GM12878 (cell line): ENCODE measurements around the gene SEC24D. TPM values are rescaled to one million over a fixed set of nuclear protein-coding genes. Genes with fewer than 3 reads are reported as not detected.

Experiments used
- ATAC-seq: fragments of 200-7000 bp; cut with Tn5 transposase; 3 replicates; pipeline ENCODE4 v1.9.1; 2020; ENCODE audit warnings: mild to moderate bottlenecking, moderate library complexity
- BruUV-seq: library from RNA; stranded (reverse); fragments of 400-500 nt; replicated peaks from 2 replicates; lab custom pipeline; 2021; lab: Mats Ljungman, UMichigan
- CTCF ChIA-PET: fragments of 300-600 bp; sonication (Branson Sonifier 250); formaldehyde crosslinking; extraction: SDS; loops from one replicate; lab custom pipeline; 2021; ENCODE audit warnings: inconsistent platforms; lab: Yijun Ruan, JAX
- POLR2A ChIA-PET: fragments of 350-600 bp; formaldehyde crosslinking; extraction: SDS; loops from one replicate; lab custom pipeline; 2021; ENCODE audit warnings: inconsistent platforms; lab: Charles Lee
- RAD21 ChIA-PET: fragments of 300-600 bp; sonication (Branson Sonifier 250); formaldehyde crosslinking; loops from one replicate; lab custom pipeline; 2023; ENCODE audit warnings: antibody characterized with exemption; ENCODE audit not compliant: unreplicated experiment; lab: Charles Lee
- SMC1A ChIA-PET: fragments of 300-600 bp; sonication (Branson Sonifier 250); formaldehyde crosslinking; loops from one replicate; lab custom pipeline; 2023; ENCODE audit not compliant: unreplicated experiment, uncharacterized antibody; lab: Charles Lee
- DNase-seq: peaks from one replicate; pipeline ENCODE4 v3.0.0-alpha.2; 2011; ENCODE audit warnings: low read depth, low spot score
- FAIRE-seq: peaks from 3 replicates; lab custom pipeline; 2011; peaks lifted over from hg19 to GRCh38; lab: Jason Lieb, UNC
- H2AFZ ChIP-seq: 2 replicates; pipeline ENCODE4 v1.6.0; 2011; ENCODE audit warnings: low read depth, low read length, control low read depth; ENCODE audit not compliant: control insufficient read depth
- H3K27ac ChIP-seq: 2 replicates; pipeline ENCODE4 v1.5.1; 2011; ENCODE audit warnings: control low read depth; ENCODE audit not compliant: control insufficient read depth, insufficient read depth
- H3K27me3 ChIP-seq, 2 experiments: replicated peaks in 1 of 2; 2 replicates each; pipeline versions ENCODE4 v1.6.0 to v1.6.1; 2011; ENCODE audit warnings: low read length in 1 of 2; ENCODE audit not compliant: control insufficient read depth in 2 of 2, insufficient read depth in 2 of 2
- H3K36me3 ChIP-seq, 2 experiments: 2 replicates each; pipeline ENCODE4 v1.5.1; 2011; ENCODE audit warnings: low read length in 1 of 2; ENCODE audit not compliant: control insufficient read depth in 2 of 2, insufficient read depth in 2 of 2
- H3K4me1 ChIP-seq: 2 replicates; pipeline ENCODE4 v1.6.1; 2011; ENCODE audit warnings: mild to moderate bottlenecking, low read length, moderate library complexity, mixed read lengths; ENCODE audit not compliant: control insufficient read depth, insufficient read depth
- H3K4me2 ChIP-seq: 2 replicates; pipeline ENCODE4 v1.6.0; 2011; ENCODE audit warnings: control low read depth; ENCODE audit not compliant: control insufficient read depth, insufficient read depth
- H3K4me3 ChIP-seq: fragments of 200-600 bp; sonication (generic); 2 replicates; pipeline ENCODE4 v1.5.1; 2016
- H3K79me2 ChIP-seq: 2 replicates; pipeline ENCODE4 v1.6.0; 2011; ENCODE audit warnings: low read length; ENCODE audit not compliant: control insufficient read depth, insufficient read depth
- H3K9ac ChIP-seq: 2 replicates; pipeline ENCODE4 v1.8.0; 2011; ENCODE audit warnings: low read length, control low read depth, mixed read lengths; ENCODE audit not compliant: control insufficient read depth, insufficient read depth
- H3K9me3 ChIP-seq: replicated peaks from 3 replicates; pipeline ENCODE4 v1.5.1; 2011; ENCODE audit warnings: mild to moderate bottlenecking, low read length; ENCODE audit not compliant: control insufficient read depth, insufficient read depth
- H4K20me1 ChIP-seq: 2 replicates; pipeline ENCODE4 v1.6.0; 2011; ENCODE audit not compliant: control insufficient read depth, insufficient read depth
- CHD2 ChIP-seq: IDR thresholded peaks from 2 replicates; pipeline ENCODE4 v1.6.1; 2011; ENCODE audit warnings: low read depth, low read length, improper control_type of control experiment, borderline replicate concordance
- CHD4 ChIP-seq: fragments of 200-600 bp; sonication (generic); IDR thresholded peaks from 2 replicates; pipeline ENCODE4 v1.6.1; 2016; ENCODE audit warnings: mild to moderate bottlenecking
- IKZF2 ChIP-seq, 2 experiments: fragments of 450-650 bp; IDR thresholded peaks; 2 replicates each; pipeline ENCODE4 v1.6.1; 2017; ENCODE audit warnings: mild to moderate bottlenecking in 2 of 2, moderate library complexity in 2 of 2
- IRF3 ChIP-seq: fragments of 450-650 bp; IDR thresholded peaks from 2 replicates; pipeline ENCODE4 v1.6.1; 2014; ENCODE audit warnings: mild to moderate bottlenecking
- MTA3 ChIP-seq: IDR thresholded peaks from 2 replicates; pipeline ENCODE4 v1.6.1; 2012; ENCODE audit warnings: low read length, inconsistent platforms, borderline replicate concordance
- RAD21 ChIP-seq: IDR thresholded peaks from 2 replicates; pipeline ENCODE4 v1.6.1; 2011; ENCODE audit warnings: mild to moderate bottlenecking, low read depth, low read length, moderate library complexity; ENCODE audit not compliant: insufficient read depth
- RFX5 ChIP-seq: IDR thresholded peaks from 2 replicates; pipeline ENCODE4 v1.6.1; 2011; ENCODE audit warnings: low read depth, low read length, improper control_type of control experiment
- RUNX3 ChIP-seq: IDR thresholded peaks from 2 replicates; pipeline ENCODE4 v1.6.1; 2012; ENCODE audit warnings: low read length, inconsistent platforms
- STAT3 ChIP-seq: IDR thresholded peaks from 2 replicates; pipeline ENCODE4 v1.6.1; 2011; ENCODE audit warnings: low read depth, low read length, improper control_type of control experiment
- SUPT20H ChIP-seq: IDR thresholded peaks from 2 replicates; pipeline ENCODE4 v1.6.1; 2011; ENCODE audit warnings: low read depth, mild to moderate bottlenecking, low read length, moderate library complexity, borderline replicate concordance; ENCODE audit not compliant: control insufficient read depth
- WGBS: methylation state at CpG from one replicate; pipeline ENCODE4 v1.1.6; 2016; ENCODE audit warnings: low lambda C conversion rate; ENCODE audit not compliant: insufficient replicate concordance, insufficient coverage; ENCODE audit errors: missing lambda C conversion rate; 5-methylcytosine and 5-hydroxymethylcytosine counted together
- in situ Hi-C: fragments of 300-500 bp; cut with MboI; formaldehyde crosslinking; loops from 9 replicates; pipeline ENCODE4 v1.14.3; 2018; ENCODE audit warnings: mixed read lengths
- intact Hi-C: fragments of 100-400 bp; cut with micrococcal nuclease; formaldehyde crosslinking; loops from one replicate; pipeline ENCODE4 v1.14.2; 2022; ENCODE audit not compliant: unreplicated experiment
- polyA plus RNA-seq, 11 experiments: library from polyadenylated mRNA; depleted of rRNA in 4 of 11; unstranded in 6 of 11; stranded (reverse) in 5 of 11; fragments of >200 nt; fragmentation: Nextera tagmentation in 4 of 11; fragmentation: Illumina TruSeq in 1 of 11; extraction: Ambion mirVana in 4 of 11; extraction: Trizol in 1 of 11; gene quantifications; 1 replicate in 1 of 11; 2 replicates in 10 of 11; pipeline versions ENCODE4 v1.2.1 to v1.2.3, GENCODE V29; 2011 to 2016; ENCODE audit warnings: inconsistent platforms in 2 of 11, missing spikeins in 2 of 11, low read depth in 1 of 11
- total RNA-seq, 4 experiments: library from RNA; depleted of rRNA in 3 of 4; stranded (reverse); fragments of >200 nt in 3 of 4; fragmentation: Illumina TruSeq in 1 of 4; extraction: Trizol in 1 of 4; gene quantifications; 2 replicates each; pipeline versions ENCODE4 v1.2.1 to v1.2.3, GENCODE V29; 2013 to 2021
- TF ChIP-seq, protein P1 (sequence below): IDR thresholded peaks from 2 replicates; pipeline ENCODE4 v1.6.1; 2012; ENCODE audit warnings: improper control_type of control experiment, low read depth, low read length; ENCODE audit not compliant: insufficient replicate concordance
- TF ChIP-seq, protein P2 (sequence below): IDR thresholded peaks from 2 replicates; pipeline ENCODE4 v1.6.1; 2011; ENCODE audit warnings: borderline replicate concordance, low read depth, mild to moderate bottlenecking, moderate library complexity, mixed read lengths, low read length; ENCODE audit not compliant: insufficient read depth; ENCODE audit errors: extremely low read length
- TF ChIP-seq, protein P3 (sequence below): fragments of 450-650 bp; formaldehyde crosslinking; IDR thresholded peaks from 2 replicates; pipeline ENCODE4 v1.5.0; 2022; ENCODE audit warnings: mild to moderate bottlenecking, missing genetic modification characterization

SEC24D gene
- total and polyA plus RNA-seq, 10 of the 15 experiments (the other 5 are each of a cell fraction or from before 2014, with no cell fraction given): 12.8 to 61.9 (median 25.6) TPM

GRCh38 chr4:118837121-118837507, 1.2 kb upstream of the SEC24D start:
- no peaks in the 10 kb centered on the region for H4K20me1 ChIP-seq
- ChIA-PET RAD21 (interaction anchor here (2.1 kb wide), 1 partner anchor 13 kb away, joined by 6 read pairs; no protein-coding TSS in a partner anchor), SMC1A (interaction anchor here (1.3 to 2.5 kb wide), 4 partner anchors 9 to 65 kb away, joined by 3 to 9 read pairs (median 7); no protein-coding TSS in a partner anchor), POLR2A (interaction anchor here (0.9 kb wide), 1 partner anchor 14 kb away, joined by 5 read pairs; no protein-coding TSS in a partner anchor), CTCF (interaction anchor here (0.8 to 3.0 kb wide), 6 partner anchors 10 to 83 kb away, joined by 3 to 13 read pairs (median 4); no protein-coding TSS in a partner anchor)
- no peak overlapping the region; the same call in 1 of the 2 replicates for H3K4me3 ChIP-seq
- WGBS: 93% methylated on average over 4 of the region's 4 CpGs
- peaks cover 8% of the 10 kb centered on the region for H3K4me1 ChIP-seq
- H3K36me3 ChIP-seq: peaks cover 2 to 3% of the 10 kb centered on the region in 2 experiments; a peak in 3 of 4 replicates
- intact Hi-C loops (loop anchor here (2.0 kb wide), 1 partner anchor 558 kb away; no protein-coding TSS in a partner anchor), in situ Hi-C loops (no loop called here)
- FAIRE-seq: no peak
- no peaks in the 10 kb centered on the region for H3K27me3 ChIP-seq
- H3K27ac ChIP-seq: no peak overlapping the region
- peaks cover 37% of the 10 kb centered on the region for H3K79me2 ChIP-seq
- H3K9me3 ChIP-seq: no peaks in the 10 kb centered on the region
- ATAC-seq: no peak
- BruUV-seq: no TSS peak
- peak overlapping the region; percentile 94; the same call in 1 of the 2 replicates for H2AFZ ChIP-seq
- no peak overlapping the region for H3K9ac ChIP-seq
- peak overlapping the region; percentile 60; the same call in 1 of the 2 replicates for H3K4me2 ChIP-seq
- no peak for DNase-seq
- TF ChIP-seq RUNX3: no peak
- TF ChIP-seq, protein P1, sequence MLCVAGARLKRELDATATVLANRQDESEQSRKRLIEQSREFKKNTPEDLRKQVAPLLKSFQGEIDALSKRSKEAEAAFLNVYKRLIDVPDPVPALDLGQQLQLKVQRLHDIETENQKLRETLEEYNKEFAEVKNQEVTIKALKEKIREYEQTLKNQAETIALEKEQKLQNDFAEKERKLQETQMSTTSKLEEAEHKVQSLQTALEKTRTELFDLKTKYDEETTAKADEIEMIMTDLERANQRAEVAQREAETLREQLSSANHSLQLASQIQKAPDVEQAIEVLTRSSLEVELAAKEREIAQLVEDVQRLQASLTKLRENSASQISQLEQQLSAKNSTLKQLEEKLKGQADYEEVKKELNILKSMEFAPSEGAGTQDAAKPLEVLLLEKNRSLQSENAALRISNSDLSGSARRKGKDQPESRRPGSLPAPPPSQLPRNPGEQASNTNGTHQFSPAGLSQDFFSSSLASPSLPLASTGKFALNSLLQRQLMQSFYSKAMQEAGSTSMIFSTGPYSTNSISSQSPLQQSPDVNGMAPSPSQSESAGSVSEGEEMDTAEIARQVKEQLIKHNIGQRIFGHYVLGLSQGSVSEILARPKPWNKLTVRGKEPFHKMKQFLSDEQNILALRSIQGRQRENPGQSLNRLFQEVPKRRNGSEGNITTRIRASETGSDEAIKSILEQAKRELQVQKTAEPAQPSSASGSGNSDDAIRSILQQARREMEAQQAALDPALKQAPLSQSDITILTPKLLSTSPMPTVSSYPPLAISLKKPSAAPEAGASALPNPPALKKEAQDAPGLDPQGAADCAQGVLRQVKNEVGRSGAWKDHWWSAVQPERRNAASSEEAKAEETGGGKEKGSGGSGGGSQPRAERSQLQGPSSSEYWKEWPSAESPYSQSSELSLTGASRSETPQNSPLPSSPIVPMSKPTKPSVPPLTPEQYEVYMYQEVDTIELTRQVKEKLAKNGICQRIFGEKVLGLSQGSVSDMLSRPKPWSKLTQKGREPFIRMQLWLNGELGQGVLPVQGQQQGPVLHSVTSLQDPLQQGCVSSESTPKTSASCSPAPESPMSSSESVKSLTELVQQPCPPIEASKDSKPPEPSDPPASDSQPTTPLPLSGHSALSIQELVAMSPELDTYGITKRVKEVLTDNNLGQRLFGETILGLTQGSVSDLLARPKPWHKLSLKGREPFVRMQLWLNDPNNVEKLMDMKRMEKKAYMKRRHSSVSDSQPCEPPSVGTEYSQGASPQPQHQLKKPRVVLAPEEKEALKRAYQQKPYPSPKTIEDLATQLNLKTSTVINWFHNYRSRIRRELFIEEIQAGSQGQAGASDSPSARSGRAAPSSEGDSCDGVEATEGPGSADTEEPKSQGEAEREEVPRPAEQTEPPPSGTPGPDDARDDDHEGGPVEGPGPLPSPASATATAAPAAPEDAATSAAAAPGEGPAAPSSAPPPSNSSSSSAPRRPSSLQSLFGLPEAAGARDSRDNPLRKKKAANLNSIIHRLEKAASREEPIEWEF: no peak
- no peak for TF ChIP-seq CHD2
- TF ChIP-seq IKZF2 (IDR thresholded peaks at IDR 0.05): no peak
- TF ChIP-seq MTA3: no peak
- TF ChIP-seq, protein P2, sequence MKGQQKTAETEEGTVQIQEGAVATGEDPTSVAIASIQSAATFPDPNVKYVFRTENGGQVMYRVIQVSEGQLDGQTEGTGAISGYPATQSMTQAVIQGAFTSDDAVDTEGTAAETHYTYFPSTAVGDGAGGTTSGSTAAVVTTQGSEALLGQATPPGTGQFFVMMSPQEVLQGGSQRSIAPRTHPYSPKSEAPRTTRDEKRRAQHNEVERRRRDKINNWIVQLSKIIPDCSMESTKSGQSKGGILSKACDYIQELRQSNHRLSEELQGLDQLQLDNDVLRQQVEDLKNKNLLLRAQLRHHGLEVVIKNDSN: no peak
- no peak for TF ChIP-seq RFX5
- TF ChIP-seq IRF3: no peak
- TF ChIP-seq CHD4: no peak
- TF ChIP-seq, protein P3, sequence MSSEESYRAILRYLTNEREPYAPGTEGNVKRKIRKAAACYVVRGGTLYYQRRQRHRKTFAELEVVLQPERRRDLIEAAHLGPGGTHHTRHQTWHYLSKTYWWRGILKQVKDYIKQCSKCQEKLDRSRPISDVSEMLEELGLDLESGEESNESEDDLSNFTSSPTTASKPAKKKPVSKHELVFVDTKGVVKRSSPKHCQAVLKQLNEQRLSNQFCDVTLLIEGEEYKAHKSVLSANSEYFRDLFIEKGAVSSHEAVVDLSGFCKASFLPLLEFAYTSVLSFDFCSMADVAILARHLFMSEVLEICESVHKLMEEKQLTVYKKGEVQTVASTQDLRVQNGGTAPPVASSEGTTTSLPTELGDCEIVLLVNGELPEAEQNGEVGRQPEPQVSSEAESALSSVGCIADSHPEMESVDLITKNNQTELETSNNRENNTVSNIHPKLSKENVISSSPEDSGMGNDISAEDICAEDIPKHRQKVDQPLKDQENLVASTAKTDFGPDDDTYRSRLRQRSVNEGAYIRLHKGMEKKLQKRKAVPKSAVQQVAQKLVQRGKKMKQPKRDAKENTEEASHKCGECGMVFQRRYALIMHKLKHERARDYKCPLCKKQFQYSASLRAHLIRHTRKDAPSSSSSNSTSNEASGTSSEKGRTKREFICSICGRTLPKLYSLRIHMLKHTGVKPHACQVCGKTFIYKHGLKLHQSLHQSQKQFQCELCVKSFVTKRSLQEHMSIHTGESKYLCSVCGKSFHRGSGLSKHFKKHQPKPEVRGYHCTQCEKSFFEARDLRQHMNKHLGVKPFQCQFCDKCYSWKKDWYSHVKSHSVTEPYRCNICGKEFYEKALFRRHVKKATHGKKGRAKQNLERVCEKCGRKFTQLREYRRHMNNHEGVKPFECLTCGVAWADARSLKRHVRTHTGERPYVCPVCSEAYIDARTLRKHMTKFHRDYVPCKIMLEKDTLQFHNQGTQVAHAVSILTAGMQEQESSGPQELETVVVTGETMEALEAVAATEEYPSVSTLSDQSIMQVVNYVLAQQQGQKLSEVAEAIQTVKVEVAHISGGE (CRISPR knock-in tag): no peak
- no peak for TF ChIP-seq SUPT20H
- no peak for TF ChIP-seq RAD21
- TF ChIP-seq STAT3: no peak
